HG02571 (cell line): Measurements from ENCODE around the gene CMSS1.
"Not testable (repeated sequence)": the region's sequence is repeated elsewhere in the genome, so short reads cannot be mapped to it uniquely, and the experiment has no call there.

Experiments
- ATAC-seq: cut with Tn5 transposase; IDR thresholded peaks from one replicate; pipeline ENCODE4 v1.9.1; 2021; ENCODE audit warnings: mild to moderate bottlenecking, moderate library complexity; ENCODE audit not compliant: unreplicated experiment

CMSS1 gene

DNA sequence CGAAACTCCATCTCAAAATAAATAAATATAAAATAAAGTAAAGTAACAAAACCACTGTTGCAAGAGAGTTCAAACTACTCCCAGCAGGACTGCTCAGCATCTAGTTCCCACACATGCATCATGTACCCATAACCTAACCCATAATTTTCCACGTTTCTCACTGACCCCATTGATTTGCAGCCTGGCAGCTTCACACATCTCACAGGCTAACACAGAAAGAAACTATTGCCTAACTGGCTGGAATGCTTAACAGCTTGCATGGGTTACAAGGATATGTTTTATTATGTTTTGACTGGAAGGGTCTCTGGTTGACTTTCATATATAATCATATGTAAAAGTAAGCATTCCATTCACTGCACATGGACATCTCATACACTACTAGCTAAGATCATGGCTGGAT, 387.5 kb downstream of the CMSS1 start:
- no peak for ATAC-seq

- ATAC-seq = no peak
These were observed 389.0 kb downstream of the CMSS1 start for GRCh38 chr3:100206687-100207086.

GRCh38 chr3:100207886-100208285, 390.2 kb downstream of the CMSS1 start:
- ATAC-seq = no peak

DNA sequence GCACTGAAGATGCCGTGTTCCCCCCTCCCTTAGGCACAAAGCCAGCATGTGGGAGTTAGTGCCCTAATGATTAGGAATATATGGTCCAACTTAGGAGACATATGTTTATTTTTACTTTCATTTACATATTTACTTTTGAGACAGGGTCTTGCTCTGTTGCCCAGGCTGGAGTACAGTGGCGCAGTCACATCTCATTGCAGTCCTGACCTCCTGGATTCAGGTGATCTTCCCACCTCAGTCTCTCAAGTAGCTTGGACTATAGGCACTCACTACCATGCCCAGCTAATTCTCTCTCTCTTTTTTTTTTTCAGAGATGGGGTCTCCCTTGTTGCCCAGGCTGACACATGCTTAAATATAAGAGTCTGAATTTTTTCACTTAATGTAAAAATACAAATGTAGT, 391.5 kb downstream of the CMSS1 start:
- ATAC-seq = no peak

DNA sequence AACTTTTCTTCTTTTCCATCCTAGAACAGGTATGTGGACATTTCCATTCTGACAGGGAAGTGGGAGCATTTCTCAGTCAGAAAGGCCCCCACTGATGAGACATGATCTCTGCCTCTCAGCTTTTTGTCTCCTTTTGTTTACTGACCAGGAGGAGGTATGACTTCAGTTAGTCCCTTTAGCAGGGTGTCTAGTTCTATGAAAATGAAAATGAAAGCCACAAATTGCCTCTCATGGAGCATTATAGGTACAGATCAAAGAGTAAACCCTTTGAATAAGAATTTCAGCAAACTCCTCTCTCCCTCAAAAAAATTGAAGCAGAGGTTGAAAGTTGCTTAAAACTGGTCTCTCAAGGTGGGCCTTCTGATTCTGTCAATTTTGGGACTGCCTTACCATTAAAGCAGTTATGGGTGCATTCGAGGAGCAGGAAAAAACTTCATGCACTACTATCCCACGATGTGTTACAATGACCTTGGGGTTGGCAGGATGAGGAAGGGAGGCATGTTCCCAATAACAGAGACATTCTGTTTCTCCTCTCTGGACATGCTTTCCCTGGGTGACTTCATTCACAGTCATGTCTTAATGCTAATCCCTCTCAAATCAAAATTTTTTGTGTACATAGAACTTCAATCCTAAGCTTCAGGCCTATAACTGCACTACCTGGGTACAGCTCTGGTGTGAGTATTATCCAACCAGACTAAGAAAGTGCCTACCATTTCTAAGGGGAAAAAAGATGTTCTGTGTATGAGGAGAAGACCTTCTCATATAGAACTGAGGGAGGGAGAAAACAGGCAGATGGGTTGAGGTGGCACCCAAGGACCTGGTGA, 392.5 kb downstream of the CMSS1 start:
- ATAC-seq = peak; percentile 96

DNA sequence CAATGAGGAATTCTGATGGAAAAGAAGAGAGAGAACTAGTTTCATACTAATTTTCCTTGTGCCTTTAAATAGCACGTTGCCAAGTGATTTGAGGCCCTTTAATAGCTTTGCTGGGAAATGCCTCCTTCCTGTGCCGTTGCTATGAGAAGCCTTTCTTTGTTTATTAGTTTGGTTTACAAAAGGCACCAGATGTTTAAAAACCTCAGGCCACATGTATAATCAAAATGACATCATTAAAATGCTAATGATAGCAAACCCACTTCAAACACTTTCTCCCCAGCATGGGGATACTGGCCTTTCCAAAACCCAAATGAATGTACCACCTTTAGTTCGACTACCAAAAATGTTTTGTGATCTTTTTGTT, 393.1 kb downstream of the CMSS1 start:
- ATAC-seq = no peak

GRCh38 chr3:100213891-100214573, 396.4 kb downstream of the CMSS1 start:
- no peak for ATAC-seq

DNA sequence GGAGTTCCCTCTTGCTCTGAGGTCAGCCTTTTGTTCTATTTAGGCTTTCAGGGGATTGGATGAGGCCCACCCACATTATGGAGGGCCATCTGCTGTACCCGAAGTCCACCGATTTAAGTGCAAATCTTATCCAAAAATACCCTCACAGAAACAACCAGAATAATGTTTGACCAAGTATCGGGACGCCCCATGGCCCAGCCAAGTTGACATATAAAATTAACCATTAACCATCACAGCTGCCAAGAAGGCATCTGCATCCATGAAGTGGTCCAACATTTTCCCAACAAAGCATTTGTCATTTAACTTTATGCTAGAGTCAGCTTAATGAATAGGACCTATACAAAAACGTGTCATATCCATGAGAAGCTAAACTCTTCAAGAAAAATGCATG, 396.9 kb downstream of the CMSS1 start:
- ATAC-seq = no peak

DNA sequence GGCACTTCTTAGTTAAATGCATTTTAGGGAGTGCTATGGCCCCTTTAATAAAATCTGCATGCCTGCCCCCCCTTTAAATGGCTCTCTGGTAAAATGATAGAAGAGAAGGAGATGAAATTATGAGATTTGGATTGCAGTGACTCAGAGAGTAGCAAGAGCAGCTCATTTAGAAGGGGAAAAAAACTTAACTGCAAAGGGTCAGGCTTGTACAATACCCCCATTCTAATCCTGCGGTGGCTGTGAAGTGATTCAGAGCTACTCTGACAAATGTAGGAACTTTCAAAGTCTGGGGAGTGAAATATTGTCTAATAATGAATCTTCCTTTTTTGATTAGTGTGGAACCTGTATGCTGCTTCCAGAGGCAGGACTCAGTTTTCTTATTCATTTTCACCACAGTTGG, 399.1 kb downstream of the CMSS1 start:
- ATAC-seq = no peak

- no peak for ATAC-seq
These were observed 403.5 kb downstream of the CMSS1 start for GRCh38 chr3:100221159-100221558.

DNA sequence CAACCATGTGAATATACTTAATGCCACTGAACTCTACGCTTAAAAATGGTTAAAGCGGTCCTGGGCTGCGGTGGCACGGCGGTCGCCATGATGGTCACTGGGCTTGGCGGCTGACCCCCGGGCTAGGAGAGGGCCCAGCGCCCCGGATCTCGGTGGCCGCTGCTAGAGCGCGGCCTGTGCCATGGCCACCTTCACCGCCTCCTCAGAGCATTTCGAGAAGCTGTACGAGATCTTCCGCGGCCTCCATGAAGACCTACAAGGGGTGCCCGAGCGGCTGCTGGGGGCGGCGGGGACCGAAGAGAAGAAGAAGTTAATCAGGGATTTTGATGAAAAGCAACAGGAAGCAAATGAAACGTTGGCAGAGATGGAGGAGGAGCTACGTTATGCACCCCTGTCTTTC, 407.5 kb downstream of the CMSS1 start:
- no peak for ATAC-seq

GRCh38 chr3:100225883-100226282, 408.2 kb downstream of the CMSS1 start:
- no peak for ATAC-seq

DNA sequence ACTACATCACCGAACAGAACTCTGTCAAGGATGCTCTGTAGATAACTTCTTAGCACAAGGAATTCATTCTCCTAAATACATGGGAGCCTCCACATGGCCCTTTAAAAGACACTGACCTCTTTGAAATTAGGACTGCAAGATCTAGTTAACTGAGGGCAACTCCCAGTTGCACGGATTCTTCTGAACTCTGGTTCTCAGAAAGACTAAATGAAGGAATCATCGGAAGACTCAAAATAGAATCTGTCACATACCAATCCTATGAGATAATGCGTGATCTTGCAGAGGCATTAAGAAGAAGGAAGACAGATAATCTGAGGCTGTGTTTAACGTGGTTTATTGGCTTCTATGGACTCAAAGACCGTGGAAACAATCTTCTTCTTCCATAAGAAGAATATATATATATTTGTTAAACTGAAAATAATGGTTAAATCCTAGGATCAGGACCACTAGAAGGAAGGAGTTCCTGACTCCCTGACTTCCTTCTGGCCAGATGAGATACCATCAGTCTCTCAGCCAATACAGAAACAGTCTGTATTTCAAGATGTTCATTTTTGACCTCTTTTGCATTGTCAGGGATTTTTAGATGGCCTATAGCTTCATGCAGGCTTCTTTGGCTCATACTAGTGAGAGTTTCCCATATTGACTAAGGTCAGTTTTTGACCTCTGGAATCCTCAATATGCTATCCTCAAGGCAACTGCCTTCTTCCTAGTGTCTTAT, 409.2 kb downstream of the CMSS1 start:
- ATAC-seq = no peak

GRCh38 chr3:100227511-100227921, 409.9 kb downstream of the CMSS1 start:
- ATAC-seq = no peak

DNA sequence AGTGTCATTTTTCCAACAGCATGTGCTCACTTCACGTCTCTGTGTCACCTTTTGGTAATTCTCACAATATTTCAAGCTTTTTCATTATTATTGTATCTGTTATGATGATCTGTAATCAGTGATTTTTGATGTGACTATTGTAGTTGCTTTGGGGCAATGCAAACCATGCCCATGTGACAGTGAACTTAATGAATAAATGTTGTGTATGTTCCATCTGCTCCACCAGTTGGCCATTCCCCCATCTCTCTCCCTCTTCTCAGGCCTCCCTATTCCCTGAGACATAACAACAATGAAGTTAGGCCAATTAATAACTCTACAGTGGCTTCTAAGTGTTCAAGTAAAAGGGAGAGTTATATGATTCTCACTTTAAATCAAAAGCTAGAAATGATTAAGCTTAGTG, 410.6 kb downstream of the CMSS1 start:
- ATAC-seq = no peak

GRCh38 chr3:100229188-100229587, 411.5 kb downstream of the CMSS1 start:
- ATAC-seq = not testable (repeated sequence)

DNA sequence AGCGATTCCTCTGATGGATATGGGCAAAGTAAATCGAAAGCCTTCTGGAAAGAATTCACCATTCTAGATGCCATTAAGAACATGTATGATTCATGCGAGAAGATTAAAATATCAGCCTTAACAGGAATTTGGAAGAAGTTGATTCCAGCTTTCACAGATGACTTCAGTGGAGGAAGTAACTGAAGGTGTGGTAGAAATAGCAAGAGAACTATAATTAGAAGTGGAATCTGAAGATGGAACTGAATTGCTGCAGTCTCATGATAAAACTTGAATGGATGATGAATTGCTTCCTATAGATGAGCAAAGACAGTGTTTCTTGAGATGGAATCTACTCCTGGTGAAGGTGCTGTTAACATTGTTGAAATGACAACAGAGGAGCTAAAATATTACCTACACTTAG, 413.0 kb downstream of the CMSS1 start:
- ATAC-seq = no peak
